T-helper 9 cell (primary cell): Measurements from ENCODE around the gene SULT1C4.

ENCODE experiments used
- DNase-seq: peaks from one replicate; pipeline ENCODE4 v3.0.0-alpha.2; 2020

SULT1C4 gene

DNA sequence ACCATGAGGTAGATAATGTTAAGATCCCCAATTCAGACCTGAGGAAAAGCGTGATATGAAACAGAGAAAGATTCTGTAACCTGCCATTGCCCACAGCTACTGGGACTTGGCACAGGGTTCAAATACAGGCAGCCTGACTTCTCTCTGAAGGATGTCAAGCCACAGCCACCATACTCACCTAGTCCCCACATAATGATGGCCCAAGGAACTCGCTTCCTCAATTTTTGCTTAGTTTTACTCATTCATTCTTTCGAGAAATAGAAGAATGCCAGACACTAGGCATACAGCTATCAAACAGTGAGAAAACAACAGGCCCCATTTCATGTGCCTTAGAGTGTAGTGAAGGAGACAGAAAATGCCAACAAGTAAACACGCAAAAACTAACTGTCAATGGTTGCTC lies 980 bp upstream of the SULT1C4 start:
- no peak for DNase-seq

- no peak for DNase-seq
Measured at GRCh38 chr2:108377401-108377800, 353 bp upstream of the SULT1C4 start.

GRCh38 chr2:108378851-108379250 lies 1.1 kb downstream of the SULT1C4 start:
- DNase-seq: no peak

- DNase-seq: no peak
Measured at GRCh38 chr2:108382196-108382595, 4.4 kb downstream of the SULT1C4 start.

DNA sequence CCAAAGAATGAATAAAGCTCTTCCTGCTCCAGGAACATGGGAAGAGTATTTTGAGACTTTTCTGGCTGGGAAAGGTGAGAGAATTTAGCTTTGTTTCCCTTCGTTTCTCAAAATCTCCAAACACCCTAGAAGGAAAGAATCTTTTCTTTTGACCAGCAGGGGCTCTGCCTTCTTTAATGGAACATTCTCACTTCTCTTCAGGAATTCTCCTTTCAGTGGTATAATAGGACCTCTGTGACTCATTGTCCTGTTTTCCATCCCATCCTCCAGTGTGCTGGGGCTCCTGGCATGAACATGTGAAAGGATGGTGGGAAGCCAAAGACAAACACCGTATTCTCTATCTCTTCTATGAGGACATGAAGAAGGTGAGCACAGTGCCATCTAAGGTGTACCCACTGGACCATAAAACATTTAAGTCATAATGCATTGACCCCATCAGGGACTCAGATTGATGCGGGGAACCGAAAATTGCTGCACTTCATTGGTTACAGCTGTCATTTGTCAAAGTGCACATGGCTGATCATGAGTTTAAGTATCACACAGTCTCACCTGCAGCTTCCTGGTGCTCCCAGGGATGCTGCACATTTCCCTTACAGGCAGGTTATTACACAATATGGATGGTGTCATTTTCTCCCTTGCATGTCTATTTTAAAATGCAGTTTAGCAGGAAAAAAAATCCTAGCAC lies 5.5 kb downstream of the SULT1C4 start:
- no peak for DNase-seq

GRCh38 chr2:108384662-108385393 lies 7.1 kb downstream of the SULT1C4 start:
- DNase-seq: no peak

DNA sequence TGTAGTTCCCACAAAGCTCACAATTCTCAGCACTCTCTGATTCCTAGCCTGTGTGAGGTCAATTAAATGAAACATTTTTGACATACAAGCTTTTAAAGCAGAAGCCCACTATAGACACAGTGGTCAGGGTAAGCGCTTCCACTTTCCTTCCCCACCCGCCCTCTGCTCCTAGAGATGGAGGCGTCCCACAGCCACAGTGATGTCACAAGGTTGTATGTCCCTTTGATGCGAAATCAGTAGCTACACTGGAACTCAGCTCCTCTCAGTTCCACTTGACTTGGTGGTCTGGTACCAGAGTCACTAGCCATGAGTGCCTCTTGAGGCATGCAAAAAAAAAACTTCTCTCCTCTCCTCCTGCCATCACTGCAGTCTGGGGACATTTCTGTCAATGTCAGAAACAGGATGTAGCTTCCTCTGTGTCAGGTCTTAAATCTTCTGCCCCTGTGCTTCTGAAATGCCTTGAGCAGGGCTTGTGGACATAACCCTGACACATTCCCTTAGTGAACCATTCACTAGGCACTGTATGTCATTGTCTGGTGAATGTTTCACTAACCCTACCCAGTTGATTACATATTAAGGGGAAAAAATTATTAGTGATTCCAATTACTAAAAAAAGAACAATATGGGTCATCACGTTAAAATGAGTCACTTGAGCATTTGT lies 7.8 kb downstream of the SULT1C4 start:
- DNase-seq: no peak

DNA sequence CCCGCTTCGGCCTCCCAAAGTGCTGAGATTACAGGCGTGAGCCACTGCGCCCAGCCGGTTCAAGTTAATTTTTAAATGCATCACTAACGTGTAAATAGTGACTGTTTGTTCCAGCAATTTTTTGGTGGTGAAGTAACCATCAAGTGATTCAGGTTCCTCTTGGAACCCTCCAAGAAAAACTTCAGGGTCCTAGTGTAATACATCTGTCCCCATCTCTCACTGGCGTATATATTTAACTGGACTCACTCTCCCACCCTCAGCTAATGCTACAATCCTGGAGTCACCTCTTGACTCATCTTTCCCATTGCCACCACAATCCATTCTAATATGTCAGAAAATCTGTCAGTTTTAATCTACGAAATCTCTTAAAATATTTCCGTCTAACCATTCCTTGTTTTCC lies 10.3 kb downstream of the SULT1C4 start:
- DNase-seq: no peak

DNA sequence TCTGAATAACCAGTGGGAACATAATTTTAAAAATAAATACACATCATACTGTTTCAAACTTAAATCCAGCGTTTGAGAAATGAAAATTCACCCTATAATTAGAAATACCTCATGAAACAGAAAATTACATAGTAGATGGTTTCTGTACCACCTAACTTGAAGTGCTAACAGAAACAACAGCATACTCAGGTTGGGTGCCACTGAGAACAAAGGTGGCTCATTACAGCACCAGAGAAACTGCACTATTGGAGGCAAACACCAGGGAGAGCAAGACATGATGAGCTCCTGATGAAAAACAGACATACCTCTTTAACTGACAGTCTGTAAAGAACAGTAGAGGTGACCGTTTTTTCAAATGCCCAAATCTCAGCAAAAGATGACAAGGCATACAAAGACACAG lies 12.6 kb downstream of the SULT1C4 start:
- no peak for DNase-seq

DNA sequence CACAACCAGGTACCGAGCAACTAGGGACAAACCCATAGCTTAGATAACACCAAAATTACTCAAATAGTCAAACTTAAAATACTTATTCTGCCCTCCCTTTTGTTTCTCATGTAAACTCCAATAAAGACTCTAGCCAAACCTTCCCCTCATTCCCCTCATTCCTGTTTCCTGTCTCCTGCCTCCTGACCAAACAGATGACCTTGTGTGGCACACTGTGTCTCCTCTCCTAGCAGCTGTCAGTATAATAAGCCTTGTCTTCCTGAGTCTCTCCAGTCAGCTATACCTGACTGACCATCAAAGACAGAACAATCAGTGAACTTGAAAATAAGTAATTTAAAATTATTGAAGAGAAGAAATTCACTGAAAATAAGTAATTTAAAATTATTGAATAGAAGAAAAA lies 14.3 kb downstream of the SULT1C4 start:
- DNase-seq: no peak

DNA sequence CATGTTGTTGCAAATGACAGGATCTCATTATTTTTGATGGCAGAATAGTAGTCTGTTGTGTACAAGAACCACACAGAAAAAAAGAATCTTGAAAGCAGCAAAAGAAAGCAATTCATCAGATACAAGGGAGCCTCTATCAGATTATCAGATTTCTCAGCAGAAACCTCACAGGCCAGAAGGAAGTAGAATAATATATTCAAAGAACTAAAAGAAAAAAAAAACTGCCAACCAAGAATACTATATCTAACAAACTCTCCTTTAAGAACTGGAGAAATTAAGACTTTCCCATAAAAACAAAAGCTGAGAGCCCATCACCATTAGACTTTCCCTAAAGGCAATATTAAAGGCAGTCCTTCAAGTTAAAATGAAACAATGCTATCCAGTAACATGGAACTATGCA lies 15.4 kb downstream of the SULT1C4 start:
- no peak for DNase-seq

DNA sequence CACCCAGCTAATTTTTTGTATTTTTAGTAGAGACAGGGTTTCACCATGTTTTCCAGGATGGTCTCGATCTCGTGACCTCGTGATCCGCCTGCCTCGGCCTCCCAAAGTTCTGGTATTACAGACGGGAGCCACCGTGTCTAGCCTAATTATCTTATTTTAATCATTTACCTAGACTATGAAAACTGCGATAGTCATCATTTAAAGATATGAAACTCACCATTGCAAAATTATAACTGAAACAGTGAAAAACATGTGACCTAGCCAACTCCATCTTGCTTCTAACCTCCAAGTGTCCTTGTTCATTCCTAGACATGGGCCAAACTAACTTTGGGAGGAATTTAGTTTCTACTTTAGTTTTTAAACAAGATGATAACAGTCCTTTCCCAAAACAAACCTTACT lies 17.4 kb downstream of the SULT1C4 start:
- DNase-seq: no peak

GRCh38 chr2:108396845-108397244 lies 19.1 kb downstream of the SULT1C4 start:
- no peak for DNase-seq

DNA sequence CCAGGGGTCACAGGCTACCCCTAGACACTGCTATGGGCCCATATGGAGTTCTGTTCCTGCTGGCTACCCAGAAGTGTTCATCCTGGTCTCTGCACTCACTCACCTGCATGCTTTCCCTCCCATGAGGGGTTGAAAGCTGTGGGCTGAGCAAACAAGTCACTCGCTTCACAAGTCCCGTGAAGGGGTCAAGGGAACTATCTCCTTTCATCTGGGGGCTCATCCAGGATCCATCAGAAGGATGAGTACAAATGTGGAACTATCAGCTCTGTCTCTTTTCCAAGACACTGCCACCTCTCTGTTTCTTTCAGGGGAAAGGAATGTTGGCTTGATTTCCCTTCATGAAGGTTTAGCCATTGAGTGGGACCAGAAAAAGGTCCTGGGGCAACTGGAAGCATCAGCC lies 21.7 kb downstream of the SULT1C4 start:
- DNase-seq: no peak

- DNase-seq: no peak
Measured at GRCh38 chr2:108401800-108402199, 24.0 kb downstream of the SULT1C4 start.

- DNase-seq: no peak
Measured at GRCh38 chr2:108403494-108403893, 25.7 kb downstream of the SULT1C4 start.

- DNase-seq: no peak
Measured at GRCh38 chr2:108404784-108405397, 27.1 kb downstream of the SULT1C4 start.

GRCh38 chr2:108407864-108408729 lies 30.3 kb downstream of the SULT1C4 start:
- DNase-seq: no peak

DNA sequence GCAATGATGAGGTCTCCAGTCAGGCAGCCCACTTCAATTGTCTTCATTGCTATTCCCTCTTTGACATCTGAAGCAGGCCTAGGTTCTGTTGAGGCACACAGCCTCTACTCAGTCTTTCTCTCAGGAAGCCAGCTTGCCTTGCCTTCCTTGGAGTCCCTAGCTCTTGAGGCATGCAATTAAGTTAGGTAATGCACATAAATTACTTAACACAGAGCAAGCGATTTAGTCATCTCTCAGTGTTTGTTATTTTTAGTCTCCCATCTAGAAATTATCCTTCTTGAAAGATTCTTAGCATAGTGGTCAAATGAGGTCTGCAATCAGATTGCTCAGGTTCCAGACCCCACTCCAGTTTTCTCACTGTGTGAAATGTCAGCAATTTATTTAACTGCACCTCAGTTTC lies 32.0 kb downstream of the SULT1C4 start:
- no peak for DNase-seq

GRCh38 chr2:108412995-108413710 lies 35.4 kb downstream of the SULT1C4 start:
- no peak for DNase-seq

GRCh38 chr2:108413711-108414095 lies 35.9 kb downstream of the SULT1C4 start:
- DNase-seq: no peak
